COLO668 (cell line): Measurements from ENCODE around the gene CCDC91.
"Not testable (repeated sequence)": the region's sequence is repeated elsewhere in the genome, so short reads cannot be mapped to it uniquely, and the experiment has no call there.

Experiments
- DNase-seq: peaks from one replicate; lab custom pipeline; 2025; ENCODE audit not compliant: unreplicated experiment; lab: John Stamatoyannopoulos, UW

CCDC91 gene

DNA sequence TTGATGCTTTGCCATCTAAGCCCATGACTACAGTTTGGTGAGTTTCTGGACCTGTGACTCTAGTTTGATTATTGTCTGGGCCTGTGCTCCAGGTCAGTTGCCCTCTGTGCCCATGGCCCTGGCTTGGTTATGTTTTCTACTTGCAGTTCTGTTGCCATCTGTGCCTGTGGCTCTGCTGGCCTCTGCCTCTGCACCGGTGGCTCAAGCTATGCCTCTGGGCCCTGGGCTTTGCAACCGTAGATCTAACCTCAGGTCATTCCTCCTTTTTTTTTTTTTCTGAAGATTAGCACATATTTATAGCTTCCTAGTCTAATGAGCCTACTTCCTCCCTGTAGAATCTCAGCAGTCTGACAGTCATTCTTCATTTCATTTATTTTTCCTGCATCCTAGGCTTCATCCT is 161.2 kb downstream of the CCDC91 start:
- no peak for DNase-seq

DNA sequence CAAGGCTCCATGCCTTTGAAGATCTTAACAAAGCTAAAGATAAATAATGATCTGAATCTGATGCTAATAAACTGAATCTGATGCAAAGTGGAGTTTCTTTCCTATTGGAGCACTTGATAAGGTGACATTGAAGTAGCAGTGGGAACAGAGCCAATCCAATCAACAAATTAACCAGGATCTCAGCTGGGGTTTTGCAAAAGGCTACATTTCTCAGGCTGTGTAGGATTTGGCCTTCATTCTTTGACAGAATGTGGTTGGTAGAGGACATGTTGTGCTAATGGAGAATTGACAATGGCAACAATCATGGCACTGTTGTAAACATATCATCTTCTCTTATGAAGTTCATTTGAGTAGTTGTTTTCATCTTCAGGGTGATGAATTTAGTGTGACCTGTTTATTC is 164.9 kb downstream of the CCDC91 start:
- no peak for DNase-seq

DNA sequence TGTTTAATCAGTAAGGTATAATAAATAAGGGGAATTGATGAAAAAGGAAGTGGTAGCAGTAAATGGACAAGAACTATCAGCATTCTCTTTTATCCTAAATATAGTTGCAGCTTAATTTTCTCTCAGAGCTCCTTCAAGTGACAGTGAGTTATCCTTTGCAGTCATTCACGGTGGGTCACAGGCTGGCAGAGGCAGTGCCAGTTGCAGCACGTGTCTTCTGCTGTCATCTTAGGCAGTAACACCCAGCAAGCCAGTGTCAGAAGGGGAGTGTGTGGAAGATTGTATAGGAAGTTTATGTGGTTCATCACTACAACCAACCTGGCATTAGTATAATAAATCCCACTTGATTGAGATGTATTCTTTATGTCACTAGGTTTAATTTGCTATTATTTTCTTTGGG is 170.0 kb downstream of the CCDC91 start:
- no peak for DNase-seq

DNA sequence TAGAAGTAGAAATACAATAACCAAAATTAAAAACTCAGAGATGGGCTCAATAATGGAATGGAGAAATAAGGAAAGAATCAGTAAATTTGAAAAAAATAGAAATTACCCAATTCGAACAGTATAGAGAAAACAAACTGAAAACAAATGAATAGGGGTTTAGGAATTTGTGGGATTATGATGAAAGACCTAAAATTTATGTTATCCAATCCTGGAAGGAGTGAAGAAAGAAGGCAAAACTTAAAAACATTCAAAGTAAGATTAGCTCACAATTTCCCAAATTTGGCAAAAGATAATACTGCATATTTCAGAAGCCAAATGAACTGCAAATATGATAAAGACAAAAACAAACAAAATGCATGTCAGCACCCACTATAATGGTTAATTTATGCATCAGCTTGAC is 177.1 kb downstream of the CCDC91 start:
- no peak for DNase-seq

DNA sequence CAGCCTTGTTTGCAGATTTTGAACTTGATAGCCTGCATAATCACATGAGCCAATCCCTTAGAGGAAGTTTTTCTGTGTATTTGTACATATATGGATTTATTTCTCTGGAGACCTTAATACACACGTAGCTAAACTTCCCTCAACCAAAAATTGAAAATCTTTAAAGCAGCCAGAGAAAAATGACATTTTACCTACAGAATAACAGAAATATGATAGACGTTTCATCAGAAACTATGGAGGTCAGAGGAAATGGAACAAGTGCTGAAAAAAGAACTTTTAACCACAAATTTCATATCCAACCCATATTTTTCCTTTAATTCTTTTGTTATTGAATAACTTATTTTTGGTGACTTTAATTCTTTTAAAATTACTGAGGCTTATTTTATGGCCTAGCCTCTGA is 177.7 kb downstream of the CCDC91 start:
- no peak for DNase-seq

DNA sequence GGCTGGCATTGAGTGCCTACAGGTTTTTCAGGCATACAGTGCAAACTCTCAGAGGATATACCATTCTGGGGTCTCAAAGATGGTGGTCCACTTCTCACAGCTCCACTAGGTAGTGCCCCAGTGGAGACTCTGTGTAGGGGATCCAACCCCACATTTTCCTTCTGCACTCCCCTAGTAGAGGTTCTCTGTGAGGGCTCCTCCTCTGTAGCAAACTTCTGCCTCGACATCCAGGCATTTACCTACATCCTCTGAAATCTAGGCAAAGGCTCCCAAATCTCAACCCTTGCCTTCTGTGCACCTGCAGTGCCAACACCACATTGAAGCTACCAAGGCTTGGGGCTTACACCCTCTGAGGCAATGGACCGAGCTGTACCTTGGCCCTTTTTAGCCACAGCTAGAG is 179.2 kb downstream of the CCDC91 start:
- no peak for DNase-seq

DNA sequence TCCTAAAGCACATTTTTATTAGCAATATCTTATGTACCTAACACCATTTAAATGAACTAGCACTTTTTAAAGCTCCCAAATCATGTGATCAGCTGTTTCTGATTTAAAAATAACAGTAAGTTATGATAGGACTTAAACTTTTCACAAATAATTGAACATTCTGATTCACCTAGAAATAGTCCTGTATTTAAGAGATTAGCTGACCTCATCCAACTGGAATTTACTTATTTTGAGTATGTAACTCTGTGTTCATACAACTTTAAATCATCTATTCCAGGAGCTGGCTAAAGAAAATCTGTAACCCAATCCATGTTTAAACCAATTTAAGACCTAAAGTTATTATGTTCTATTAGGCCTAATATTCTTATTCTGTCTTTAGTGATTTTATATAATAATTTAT is 184.3 kb downstream of the CCDC91 start:
- no peak for DNase-seq

DNA sequence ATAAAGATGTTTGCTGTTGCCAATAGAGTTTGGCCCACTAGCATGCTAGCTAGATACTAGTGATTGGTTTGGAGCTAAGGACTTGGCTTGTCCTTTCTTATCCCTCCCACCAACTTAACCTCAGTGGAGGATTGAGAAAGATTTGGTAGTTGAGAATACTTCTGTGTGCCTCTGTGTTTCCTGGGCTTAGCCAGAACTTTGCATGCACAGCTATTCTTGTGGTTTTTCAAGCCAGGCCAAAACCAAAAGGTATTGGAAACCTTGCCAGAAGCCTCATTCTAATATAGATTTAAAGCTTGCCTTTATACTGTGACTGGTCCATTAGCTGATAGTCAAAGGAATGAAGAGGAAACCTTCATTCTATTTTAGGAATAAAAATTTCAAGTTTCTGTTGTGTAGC is 188.5 kb downstream of the CCDC91 start:
- no peak for DNase-seq

DNA sequence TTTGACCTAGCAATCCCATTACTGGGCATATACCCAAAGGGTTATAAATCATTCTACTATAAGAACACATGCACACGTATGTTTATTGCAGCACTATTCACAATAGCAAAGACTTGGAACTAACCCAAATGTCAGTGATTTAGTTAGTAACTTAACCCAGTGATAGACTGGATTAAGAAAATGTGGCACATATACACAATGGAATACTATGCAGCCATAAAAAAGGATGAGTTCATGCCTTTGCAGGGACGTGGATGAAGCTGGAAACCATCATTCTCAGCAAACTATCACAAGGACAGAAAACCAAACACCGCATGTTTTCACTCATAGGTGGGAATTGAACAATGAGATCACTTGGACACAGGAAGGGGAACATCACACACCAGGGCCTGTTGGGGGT is 189.5 kb downstream of the CCDC91 start:
- not testable (repeated sequence) for DNase-seq

DNA sequence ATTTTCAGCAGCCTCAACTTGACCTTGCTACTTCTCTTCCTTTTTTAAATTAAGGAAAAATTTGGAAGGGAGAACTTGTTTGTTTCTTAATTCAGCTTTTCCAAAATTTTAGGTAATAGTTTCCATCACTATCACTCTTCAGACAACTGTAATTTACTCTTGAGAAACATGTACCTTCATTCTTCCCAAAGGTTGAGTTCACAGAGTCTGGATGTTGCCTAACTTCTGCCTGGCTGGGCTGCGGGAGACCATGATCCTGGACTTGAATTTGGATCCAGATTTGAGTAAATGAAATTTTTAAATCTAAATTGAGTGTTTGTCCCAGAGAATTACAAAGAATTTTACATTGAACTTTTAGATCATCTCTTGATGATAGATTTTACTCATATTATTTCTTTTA is 193.1 kb downstream of the CCDC91 start:
- no peak for DNase-seq

DNA sequence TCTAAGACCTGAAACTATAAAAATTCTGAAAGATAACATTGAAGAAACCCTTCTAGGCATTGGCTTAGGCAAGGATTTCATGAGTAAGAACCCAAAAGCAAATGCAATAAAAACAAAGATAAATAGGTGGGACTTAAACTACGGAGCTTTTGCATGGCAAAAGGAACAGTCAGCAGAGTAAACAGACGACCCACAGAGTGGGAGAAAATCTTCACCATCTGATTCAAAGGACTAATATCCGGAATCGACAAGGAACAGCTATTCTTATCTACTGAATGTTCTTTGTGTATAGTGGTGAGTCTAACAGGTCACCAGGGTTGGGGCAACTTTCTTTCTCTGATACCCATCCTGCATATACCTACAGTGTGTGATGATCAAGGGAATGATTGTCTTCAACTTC is 198.6 kb downstream of the CCDC91 start:
- DNase-seq: no peak

DNA sequence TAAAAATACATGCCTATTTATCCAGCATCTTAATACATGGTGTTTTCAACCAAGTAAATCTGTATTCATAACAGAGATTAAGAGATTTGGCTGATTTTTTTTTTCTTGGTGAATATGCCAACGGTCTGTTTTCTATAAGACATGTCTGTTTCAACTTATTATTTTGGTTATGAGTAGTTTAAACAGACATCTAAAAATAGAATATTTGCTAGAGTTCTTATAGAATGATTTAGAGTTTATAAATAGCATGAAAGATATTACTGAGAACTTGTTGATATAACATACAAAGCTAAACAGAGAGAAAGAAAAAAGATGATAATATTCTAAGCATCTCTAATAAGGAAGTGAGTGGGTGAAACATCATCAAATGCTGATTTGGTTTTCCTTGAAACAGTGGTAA is 199.9 kb downstream of the CCDC91 start:
- DNase-seq: no peak

DNA sequence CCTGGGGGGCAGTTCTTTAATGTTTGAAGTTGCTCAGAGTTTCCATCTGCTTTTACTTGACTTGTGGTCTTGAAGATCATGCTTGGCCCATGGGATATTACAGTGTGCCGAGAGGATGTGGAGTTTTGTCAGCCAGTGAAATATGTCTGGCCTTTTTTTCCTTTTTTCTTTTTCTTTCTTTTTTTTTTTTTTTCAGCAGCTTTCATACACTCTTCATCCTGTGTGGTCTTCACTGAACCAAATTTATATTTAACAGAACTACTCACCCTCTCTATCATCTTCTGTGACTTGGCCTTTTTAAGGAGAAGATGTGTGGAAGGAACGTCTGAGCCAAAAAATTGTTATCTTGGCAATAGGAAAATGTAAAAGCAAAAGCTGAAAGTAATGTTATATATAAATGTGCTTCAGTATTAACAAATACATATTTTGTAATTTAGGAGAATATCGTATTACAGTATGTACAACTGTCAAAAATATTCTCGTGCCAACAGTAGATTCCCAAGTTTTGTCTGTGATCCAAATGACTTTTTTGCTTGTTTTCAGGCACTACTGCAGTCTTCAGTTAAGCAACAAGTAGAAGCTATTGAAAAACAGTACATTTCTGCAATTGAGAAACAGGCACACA is 200.6 kb downstream of the CCDC91 start:
- no peak for DNase-seq

DNA sequence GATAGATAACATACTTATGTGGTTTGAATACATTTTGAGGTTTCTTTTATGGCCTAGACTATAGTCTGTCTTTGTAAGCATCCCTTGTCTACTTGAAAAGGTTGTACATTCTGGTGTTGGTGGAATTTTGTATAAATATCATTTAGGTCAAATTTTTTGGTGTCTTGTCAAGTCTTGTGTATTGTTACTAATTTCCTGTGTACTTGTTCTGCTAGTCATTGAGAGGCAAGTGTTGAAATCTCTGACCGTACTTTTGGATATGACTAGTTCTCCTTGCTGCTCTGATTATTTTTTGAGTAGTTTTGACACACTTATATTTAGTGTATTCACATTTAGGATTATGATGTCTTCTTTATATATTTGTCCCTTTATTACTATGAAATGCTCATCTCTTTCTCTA is 219.6 kb downstream of the CCDC91 start:
- no peak for DNase-seq

DNA sequence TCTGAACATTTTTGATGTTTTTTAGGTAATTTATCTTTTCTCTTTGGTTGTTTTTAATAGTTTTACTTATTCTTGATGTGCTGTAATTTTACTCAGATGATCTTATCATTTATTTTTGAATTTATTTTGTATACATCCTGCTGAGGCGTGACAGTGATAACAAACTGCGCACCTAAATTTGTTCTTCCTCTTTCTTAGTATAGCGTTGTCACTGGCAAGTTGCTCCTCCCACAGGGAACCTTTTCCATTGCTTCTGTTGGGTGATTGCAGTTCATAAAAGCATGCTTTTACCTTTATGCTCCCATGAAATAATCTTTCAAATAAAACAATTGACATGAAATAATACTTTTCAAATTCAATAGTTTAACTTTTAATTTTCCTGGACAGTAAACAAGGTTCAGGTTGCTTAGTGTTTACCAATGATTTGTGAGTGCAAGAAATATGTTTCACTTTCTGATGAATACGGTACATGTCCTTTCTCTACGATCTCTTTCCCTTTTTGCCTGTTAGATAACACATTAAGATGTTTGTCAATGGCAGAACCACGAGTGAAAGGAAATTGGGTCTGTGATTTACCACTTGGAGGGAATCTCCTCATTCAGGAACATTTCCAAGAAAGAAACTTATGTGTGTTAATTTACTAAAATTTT is 223.3 kb downstream of the CCDC91 start:
- no peak for DNase-seq

DNA sequence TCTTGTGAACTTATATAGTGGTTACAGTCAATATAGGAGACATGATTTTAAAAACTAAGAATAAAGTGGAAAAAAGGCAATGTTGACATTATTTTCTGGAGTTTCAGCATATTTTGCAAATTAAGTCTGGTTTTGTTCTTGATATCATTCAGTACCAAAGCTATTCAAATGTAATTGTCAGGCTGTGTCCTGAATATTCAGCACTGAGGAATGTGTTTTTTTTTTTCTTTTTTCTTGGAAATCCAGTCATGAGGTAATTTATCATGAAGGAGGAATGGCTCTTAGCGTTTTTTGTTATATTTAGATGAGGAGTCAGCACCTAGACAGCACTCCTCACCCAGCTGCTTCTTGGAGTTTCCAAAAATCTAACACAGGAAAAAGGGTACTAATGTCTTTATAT is 225.5 kb downstream of the CCDC91 start:
- no peak for DNase-seq

DNA sequence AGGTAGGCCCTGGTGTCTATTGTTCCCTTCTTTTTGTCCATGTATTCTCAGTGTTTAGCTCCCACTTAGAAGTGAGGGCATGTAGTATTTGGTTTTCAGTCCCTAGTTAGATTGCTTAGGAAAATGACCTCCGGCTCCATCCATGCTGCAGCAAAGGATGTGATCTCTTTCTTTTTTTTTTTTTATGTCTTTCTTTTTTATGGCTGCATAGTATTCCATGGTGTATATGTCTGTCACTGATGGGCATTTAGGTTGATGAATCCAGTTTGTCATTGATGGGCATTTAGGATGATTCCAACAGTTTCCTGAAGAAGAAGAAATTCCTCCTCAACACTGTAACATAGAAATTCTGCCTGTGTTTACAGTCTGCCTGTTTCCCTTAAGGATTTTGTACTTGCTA is 231.1 kb downstream of the CCDC91 start:
- no peak for DNase-seq

DNA sequence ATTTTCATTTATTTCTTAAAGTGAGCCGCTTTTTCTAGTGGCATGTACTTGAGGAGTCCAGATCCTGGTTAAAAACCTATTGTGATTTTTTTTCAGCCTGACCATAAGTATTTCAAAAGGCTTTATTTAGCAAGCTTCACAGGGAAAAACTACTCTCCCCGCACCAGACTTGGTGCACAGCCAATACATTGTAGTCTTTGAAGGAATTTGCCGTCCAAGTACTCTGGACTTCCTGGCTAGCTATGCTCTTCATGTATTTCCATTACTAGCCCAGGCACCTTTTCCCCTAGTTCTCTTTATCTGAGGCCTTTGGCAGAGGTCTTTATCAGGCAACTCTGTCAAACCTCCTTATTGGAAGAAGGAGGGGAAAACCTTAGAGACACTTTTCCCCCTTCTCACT is 234.7 kb downstream of the CCDC91 start:
- no peak for DNase-seq

DNA sequence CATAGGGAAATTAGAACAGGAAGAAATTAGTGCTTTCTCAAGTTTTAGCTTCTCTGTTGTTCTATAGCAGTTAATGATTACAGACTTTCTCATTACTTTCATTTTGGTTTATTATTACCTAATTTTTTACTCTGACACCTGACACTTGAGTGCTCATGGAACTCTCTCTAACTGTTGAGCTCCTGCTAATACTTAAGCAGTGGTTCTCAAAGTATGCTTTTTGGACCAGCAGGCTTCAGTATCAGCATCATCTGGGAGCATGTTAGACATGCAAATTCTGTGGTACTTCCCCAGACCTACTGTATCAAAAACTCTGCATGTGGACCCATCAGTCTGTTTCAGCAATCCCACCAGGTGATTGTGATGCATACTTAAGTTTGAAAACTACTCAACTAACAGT is 235.3 kb downstream of the CCDC91 start:
- DNase-seq: no peak

DNA sequence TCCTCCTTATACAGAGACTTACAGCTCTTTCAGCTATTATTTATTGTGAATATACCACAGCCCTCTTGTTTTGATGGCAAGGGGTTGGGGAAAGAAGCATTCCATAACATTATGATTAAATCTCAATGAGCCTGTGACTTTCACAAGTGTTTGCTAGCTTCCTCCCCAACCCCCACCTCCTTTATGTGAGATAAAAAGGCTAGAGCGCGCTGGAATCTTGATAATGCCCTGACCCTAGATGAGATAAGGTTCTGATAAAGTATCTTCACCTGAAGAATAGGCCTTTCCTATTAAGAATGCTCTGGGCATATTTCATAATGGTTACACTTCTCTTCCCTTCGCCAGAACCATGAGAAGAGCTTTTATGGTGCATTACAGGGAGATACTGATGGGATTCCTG is 236.8 kb downstream of the CCDC91 start:
- no peak for DNase-seq

DNA sequence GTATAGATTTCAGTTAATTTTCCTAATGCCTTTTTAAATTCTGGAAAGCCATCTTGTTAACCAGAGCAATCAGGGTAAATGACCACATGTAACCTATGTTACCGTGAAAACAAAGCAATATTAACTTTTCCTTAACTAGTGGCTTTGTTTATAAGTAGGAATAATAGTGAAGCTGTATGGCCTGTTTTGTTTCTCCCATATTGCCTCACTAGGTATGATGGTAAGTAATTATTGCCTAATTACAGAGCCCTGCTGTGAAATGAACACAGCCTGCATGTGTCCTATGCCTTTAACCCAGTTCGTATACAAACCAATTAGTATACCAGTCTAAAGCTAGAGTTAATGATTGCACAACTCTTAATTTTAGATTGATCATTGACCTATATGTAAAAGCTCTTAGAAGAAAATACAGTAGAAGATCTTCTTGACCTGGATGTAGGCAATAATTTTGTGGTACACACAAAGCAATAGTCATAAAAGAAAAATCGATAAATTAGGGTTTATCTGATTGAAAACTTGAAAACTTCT is 249.9 kb downstream of the CCDC91 start:
- DNase-seq: no peak

DNA sequence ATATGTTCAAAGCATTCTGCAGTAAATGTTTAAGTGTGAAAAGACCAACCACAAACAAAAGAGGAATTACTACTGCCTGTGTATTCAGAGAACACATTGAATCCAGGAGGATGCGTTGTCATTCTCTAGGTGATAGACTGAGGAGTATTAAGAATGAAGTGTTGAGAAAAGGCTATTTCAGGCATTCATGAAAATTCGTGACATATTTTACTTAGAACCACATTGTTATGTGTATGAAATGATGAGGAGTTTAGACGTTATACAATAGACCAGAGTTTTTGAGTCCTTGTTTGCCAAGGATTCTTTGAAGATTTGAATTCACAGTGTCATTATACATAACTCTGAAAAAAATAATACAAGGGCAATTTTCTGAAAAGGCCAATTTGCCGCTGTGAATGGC is 251.8 kb downstream of the CCDC91 start:
- no peak for DNase-seq

DNA sequence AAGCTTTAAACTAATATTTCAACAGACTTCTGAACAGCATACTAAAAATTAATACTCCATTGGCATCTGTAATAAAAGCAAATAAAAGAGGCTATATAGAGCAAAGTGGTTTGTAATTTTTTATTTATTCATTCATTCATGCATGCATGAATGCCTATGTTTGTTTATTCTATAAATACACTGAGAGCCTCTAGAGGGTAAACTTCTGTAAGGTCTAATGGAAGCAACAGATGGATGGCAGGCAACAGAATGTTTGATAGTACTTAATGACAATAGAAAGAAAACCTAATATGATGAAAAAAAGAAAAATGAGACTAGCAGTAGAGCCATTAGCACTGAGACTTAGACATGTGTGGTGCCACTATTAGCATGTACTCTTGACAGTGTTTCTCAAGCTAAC is 253.1 kb downstream of the CCDC91 start:
- DNase-seq: no peak
